Choroid plexus epithelial cell (primary cell): ENCODE measurements around the gene PFN2.
"Not testable (repeated sequence)": the region's sequence is repeated elsewhere in the genome, so short reads cannot be mapped to it uniquely, and the experiment has no call there.

Source experiments
- DNase-seq: peaks from one replicate; pipeline ENCODE4 v3.0.0-alpha.2; 2010; ENCODE audit warnings: low read depth
- H3K4me3 ChIP-seq: 2 replicates; pipeline ENCODE4 v1.5.1; 2011; ENCODE audit warnings: low read depth, mild to moderate bottlenecking, control low read depth, low read length, moderate library complexity
- TF ChIP-seq, protein P1 (sequence below): conservative IDR thresholded peaks from 2 replicates; pipeline ENCODE4 v1.5.1; 2011; ENCODE audit warnings: low read depth, mild to moderate bottlenecking, control low read depth, inconsistent platforms, low read length, moderate library complexity

The PFN2 gene

DNA sequence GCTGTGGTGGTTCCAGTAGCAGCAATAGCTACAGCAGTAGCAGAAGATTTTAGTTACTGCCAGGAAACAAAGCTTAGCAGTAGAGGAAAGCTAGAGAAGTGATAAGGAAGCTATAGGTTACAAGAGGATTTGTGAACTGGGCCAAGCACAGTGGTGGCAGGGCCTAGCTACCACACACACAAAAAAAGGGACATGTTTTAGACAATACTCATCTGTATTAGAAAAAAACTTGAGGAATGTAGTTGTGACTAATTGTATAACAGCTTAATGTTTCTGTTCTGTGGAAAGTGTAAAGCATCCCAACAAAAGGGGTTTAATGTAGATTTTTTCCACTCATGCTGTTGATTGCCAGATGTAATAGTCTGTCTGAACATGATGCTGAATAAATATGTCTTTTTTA lies 29.9 kb upstream of the PFN2 start:
- DNase-seq, result no peak
- TF ChIP-seq, protein P1, sequence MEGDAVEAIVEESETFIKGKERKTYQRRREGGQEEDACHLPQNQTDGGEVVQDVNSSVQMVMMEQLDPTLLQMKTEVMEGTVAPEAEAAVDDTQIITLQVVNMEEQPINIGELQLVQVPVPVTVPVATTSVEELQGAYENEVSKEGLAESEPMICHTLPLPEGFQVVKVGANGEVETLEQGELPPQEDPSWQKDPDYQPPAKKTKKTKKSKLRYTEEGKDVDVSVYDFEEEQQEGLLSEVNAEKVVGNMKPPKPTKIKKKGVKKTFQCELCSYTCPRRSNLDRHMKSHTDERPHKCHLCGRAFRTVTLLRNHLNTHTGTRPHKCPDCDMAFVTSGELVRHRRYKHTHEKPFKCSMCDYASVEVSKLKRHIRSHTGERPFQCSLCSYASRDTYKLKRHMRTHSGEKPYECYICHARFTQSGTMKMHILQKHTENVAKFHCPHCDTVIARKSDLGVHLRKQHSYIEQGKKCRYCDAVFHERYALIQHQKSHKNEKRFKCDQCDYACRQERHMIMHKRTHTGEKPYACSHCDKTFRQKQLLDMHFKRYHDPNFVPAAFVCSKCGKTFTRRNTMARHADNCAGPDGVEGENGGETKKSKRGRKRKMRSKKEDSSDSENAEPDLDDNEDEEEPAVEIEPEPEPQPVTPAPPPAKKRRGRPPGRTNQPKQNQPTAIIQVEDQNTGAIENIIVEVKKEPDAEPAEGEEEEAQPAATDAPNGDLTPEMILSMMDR, result no peak
- H3K4me3 ChIP-seq, result no peak overlapping the region

GRCh38 chr3:149999421-149999820 lies 28.7 kb upstream of the PFN2 start:
- no peak for DNase-seq
- TF ChIP-seq, protein P1, result no peak
- no peak overlapping the region for H3K4me3 ChIP-seq

DNA sequence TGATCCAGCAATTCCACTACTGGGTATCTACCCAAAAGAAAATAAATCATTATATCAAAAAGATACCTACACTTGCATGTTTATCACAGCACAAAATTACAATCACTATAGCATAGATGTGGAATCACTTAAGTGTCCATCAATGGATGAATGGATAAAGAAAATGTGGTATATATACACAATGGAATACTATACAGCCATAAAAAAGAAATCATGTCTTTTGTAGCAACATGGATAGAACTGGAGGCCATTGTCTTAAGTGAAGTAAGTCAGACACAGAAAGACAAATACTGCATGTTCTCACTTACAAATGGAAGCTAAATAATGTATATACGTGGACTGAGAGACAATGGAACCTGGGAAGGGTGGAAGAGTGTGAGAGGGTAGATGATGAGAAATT lies 28.3 kb upstream of the PFN2 start:
- no peak for DNase-seq
- H3K4me3 ChIP-seq, result no peak overlapping the region
- TF ChIP-seq, protein P1, result no peak

DNA sequence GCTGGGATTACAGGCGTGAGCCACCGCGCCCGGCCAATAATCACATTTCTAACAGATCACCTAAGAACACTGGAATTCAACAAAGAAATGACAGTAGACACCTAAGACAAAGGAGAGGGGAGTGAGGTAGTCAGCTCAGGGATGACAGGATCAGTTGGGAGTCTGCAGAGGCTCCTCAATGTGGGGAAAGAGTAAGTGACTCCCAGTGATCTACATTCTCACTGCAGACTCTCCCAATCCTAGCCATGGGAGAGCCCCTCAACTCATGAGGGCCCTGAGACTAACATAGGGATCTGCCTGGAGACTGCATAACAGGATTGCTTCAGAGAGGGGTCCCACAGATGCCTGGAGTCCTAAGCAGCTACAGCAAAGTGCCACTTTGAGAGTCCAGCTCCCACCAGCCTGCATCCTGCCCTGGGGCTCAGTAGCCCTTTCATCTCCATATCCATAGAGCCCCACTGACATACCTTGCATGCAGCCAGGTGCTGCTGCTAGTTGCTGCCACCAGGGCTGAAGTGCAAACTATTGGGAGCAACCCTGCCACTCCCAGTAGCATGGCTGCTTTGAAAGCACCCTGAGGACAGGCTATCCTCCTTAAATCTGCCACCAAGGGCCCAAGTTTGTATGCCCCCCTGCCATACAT lies 21.8 kb upstream of the PFN2 start:
- TF ChIP-seq, protein P1, result no peak
- H3K4me3 ChIP-seq, result no peak overlapping the region
- no peak for DNase-seq

GRCh38 chr3:149990423-149990948 lies 19.8 kb upstream of the PFN2 start:
- DNase-seq, result no peak
- H3K4me3 ChIP-seq, result no peak overlapping the region
- TF ChIP-seq, protein P1, result no peak

DNA sequence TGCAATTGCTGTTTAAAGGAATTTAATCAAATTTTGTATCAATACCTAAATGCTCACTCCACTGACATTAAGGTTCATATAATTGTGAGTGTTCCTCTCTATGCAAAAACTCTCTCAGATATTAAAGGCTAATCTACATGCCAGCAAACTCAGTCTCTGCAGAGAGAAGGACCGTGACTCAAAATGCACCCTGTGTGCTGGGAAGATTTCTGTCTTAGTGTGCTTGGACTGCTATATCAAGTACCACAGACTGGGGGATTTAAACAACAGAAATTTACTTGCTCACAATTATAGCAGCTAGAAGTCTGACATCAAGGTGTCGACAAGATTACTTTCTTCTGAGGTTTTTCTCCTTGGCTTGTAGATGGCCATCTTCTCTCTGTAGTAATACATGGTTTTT lies 18.6 kb upstream of the PFN2 start:
- TF ChIP-seq, protein P1, result no peak
- H3K4me3 ChIP-seq, result no peak overlapping the region
- DNase-seq, result no peak

DNA sequence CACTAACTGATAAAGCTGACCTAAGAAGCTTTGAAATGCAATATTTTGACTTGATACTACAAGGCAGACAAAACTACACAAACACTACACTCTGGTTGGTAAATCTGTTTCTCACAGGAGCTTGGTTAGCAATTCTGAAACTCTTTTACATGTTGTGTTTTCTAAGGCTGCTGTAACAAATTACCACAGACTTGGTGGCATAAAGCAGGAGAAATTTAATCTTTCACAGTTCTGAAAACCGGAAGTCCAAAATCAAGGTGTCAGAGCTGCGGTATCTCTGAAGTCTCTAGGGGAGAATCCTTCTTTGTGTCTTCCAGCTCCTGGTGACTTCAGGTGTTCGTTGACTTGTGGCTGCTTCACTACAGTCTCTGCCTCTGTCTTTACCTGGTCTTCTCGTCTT lies 12.9 kb upstream of the PFN2 start:
- TF ChIP-seq, protein P1, result no peak
- no peak for DNase-seq
- H3K4me3 ChIP-seq, result no peak overlapping the region

- not testable (repeated sequence) for DNase-seq, H3K4me3 ChIP-seq
These were observed 12.4 kb upstream of the PFN2 start for GRCh38 chr3:149983053-149983452.

GRCh38 chr3:149981979-149982378 lies 11.3 kb upstream of the PFN2 start:
- DNase-seq, H3K4me3 ChIP-seq: not testable (repeated sequence)
